ENCODE data around the gene OR2A2. TPM values are rescaled to one million over a fixed set of nuclear protein-coding genes. Genes with fewer than 3 reads are reported as not detected.

Gene OR2A2
- total RNA-seq (2013; cell fraction: nucleolus; rRNA removed) = not detected in 2 replicates
- not detected in 2 replicates for total RNA-seq (2014; rRNA removed)
- not detected in 2 replicates for total RNA-seq (2014; rRNA removed; fragmentation: Illumina TruSeq; extraction: Trizol)
- total RNA-seq (2021) = not detected in 2 replicates
- not detected for polyA plus RNA-seq (2011; ENCODE audit: low read depth)
- not detected in 2 replicates for polyA plus RNA-seq (2011; rRNA removed)
- polyA plus RNA-seq (2011; cell fraction: cytosol; rRNA removed) = not detected in 2 replicates
- not detected in 2 replicates for polyA plus RNA-seq (2011; cell fraction: nucleus; rRNA removed)
- polyA plus RNA-seq (2012) = not detected in 2 replicates
- not detected in 2 replicates for polyA plus RNA-seq (2014; fragmentation: Illumina TruSeq; extraction: Trizol)
- polyA plus RNA-seq (2014; fragmentation: Nextera tagmentation; extraction: Ambion mirVana) = not detected
- not detected in 2 replicates for polyA plus RNA-seq (2014; rRNA removed)
- not detected for polyA plus RNA-seq (2016; fragmentation: Nextera tagmentation; extraction: Ambion mirVana)
- polyA minus RNA-seq (2011; rRNA and poly(A)+ RNA removed) = not detected in 2 replicates
- polyA minus RNA-seq (2011; cell fraction: cytosol; rRNA and poly(A)+ RNA removed) = not detected in 2 replicates
- polyA minus RNA-seq (2011; cell fraction: nucleus; rRNA and poly(A)+ RNA removed) = not detected in 2 replicates
- not detected for Bru-seq, nascent RNA
- BruChase-seq, experiment 1, labeled RNA remaining after a 6-hour chase = percentile 26 among the genes with signal in this experiment
- not detected for BruChase-seq, experiment 2, labeled RNA remaining after a 2-hour chase
- long read RNA-seq, experiment 1 = 0 reads
- long read RNA-seq, experiment 2 = 0 reads

- POLR2A ChIA-PET = no interaction called here
- ATAC-seq (no peak), FAIRE-seq (no peak), DNase-seq (ENCODE audit: low read depth, low spot score) (no peak)
- H3K4me3 ChIP-seq = no peak within 1 kb of the TSS
- no peaks in the 10 kb centered on the region for H3K79me2 ChIP-seq (ENCODE audit: control insufficient read depth, insufficient read depth, low read length)
- SMC1A ChIA-PET (ENCODE audit: uncharacterized antibody, unreplicated experiment) = no interaction called here
- in situ Hi-C loops (cut with MboI) (no loop called here), intact Hi-C loops (cut with micrococcal nuclease; ENCODE audit: unreplicated experiment) (no loop called here)
- no peak within 1 kb of the TSS for H3K27ac ChIP-seq (ENCODE audit: control insufficient read depth, insufficient read depth)
- no peak within 1 kb of the TSS for H3K9ac ChIP-seq (ENCODE audit: control insufficient read depth, insufficient read depth, low read length)
- CTCF ChIA-PET = interaction anchor here (0.8 kb wide), 1 partner anchor 179 kb away, joined by 3 read pairs; no protein-coding TSS in a partner anchor
- H3K4me1 ChIP-seq (ENCODE audit: control insufficient read depth, insufficient read depth, low read length) = no peaks in the 10 kb centered on the region
- no peak within 1 kb of the TSS for H2AFZ ChIP-seq (ENCODE audit: control insufficient read depth, low read depth, low read length)
- TF ChIP-seq ZNF274 (IDR thresholded peaks at IDR 0.05; ENCODE audit: insufficient read depth, insufficient read length) = no peak
- TF ChIP-seq USF1 (IDR thresholded peaks at IDR 0.05; ENCODE audit: borderline replicate concordance, extremely low read length, insufficient read depth, low read depth, low read length) = no peak
- no peak for TF ChIP-seq MYC (IDR thresholded peaks at IDR 0.05; ENCODE audit: insufficient read depth, insufficient read length, insufficient replicate concordance, low read length, severe bottlenecking)
- TF ChIP-seq, protein P1, sequence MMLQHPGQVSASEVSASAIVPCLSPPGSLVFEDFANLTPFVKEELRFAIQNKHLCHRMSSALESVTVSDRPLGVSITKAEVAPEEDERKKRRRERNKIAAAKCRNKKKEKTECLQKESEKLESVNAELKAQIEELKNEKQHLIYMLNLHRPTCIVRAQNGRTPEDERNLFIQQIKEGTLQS (IDR thresholded peaks at IDR 0.05; ENCODE audit: borderline replicate concordance, extremely low read depth, low read depth, low read length) = no peak
- TF ChIP-seq SPI1 (IDR thresholded peaks at IDR 0.05; ENCODE audit: borderline replicate concordance, insufficient read depth, low read depth, low read length) = no peak
- no peak for TF ChIP-seq CTCF (IDR thresholded peaks at IDR 0.05 in 2 of 3, conservative IDR thresholded peaks at IDR 0.05 in 1 of 3; ENCODE audit: control insufficient read depth in 2 of 3, extremely low read depth in 1 of 3, insufficient read depth in 1 of 3, low read depth in 3 of 3, low read length in 3 of 3)
- TF ChIP-seq NR2C2 (IDR thresholded peaks at IDR 0.05; ENCODE audit: borderline replicate concordance, control insufficient read depth, insufficient read length, low read depth) = no peak
- TF ChIP-seq MTA3 (IDR thresholded peaks at IDR 0.05; ENCODE audit: borderline replicate concordance, low read length) = no peak
- no peak for TF ChIP-seq ZSCAN29 (IDR thresholded peaks at IDR 0.05)
- no peaks in the 10 kb centered on the region for H3K36me3 ChIP-seq (ENCODE audit: control insufficient read depth in 2 of 2, insufficient read depth in 2 of 2, low read length in 1 of 2)
- no peaks in the 10 kb centered on the region for H4K20me1 ChIP-seq (ENCODE audit: control insufficient read depth, insufficient read depth)
- H3K4me2 ChIP-seq (ENCODE audit: control insufficient read depth, insufficient read depth) = no peak within 1 kb of the TSS
- RAD21 ChIA-PET (ENCODE audit: unreplicated experiment) = no interaction called here
- WGBS (ENCODE audit: insufficient coverage, insufficient replicate concordance, low lambda C conversion rate, missing lambda C conversion rate) = 39% methylated on average over 2 of the region's 2 CpGs
- BruUV-seq (replicated peaks) = no TSS peak
- H3K9me3 ChIP-seq (replicated peaks; ENCODE audit: control insufficient read depth, insufficient read depth, low read length) = no peaks in the 10 kb centered on the region
- no peaks in the 10 kb centered on the region for H3K27me3 ChIP-seq (replicated peaks in 1 of 2; ENCODE audit: control insufficient read depth in 2 of 2, insufficient read depth in 2 of 2, low read length in 1 of 2)
These were observed at the start of gene OR2A2 for GRCh38 chr7:144109283-144109682. Gene OR2A2, plus strand, starts transcription at chr7:144109583. Its CDS starts 0 bp downstream, at chr7:144109583.

Measured in GM12878 (cell line).